Measurements from ENCODE around the gene DPP9. TPM values are rescaled to one million over a fixed set of nuclear protein-coding genes. Genes with fewer than 3 reads are reported as not detected.

The DPP9 gene
- total RNA-seq, 3 donors from 2014 or later, result 67.8 to 89.3 (median 74.0) TPM

GRCh38 chr19:4721196-4721595 is 2.4 kb downstream of the DPP9 start:
- H3K9me3 ChIP-seq, result no peaks in the 10 kb centered on the region
- intact Hi-C loops (cut with DNase I, micrococcal nuclease), result no loop called here
- peaks cover 5% of the 10 kb centered on the region for H3K36me3 ChIP-seq (ENCODE audit: low read depth)
- ATAC-seq (no peak), DNase-seq (no peak)
- no peak overlapping the region for H3K4me3 ChIP-seq
- peaks cover 13% of the 10 kb centered on the region for H3K4me1 ChIP-seq (ENCODE audit: low read depth)
- no peak for TF ChIP-seq CTCF (IDR thresholded peaks at IDR 0.05)

DNA sequence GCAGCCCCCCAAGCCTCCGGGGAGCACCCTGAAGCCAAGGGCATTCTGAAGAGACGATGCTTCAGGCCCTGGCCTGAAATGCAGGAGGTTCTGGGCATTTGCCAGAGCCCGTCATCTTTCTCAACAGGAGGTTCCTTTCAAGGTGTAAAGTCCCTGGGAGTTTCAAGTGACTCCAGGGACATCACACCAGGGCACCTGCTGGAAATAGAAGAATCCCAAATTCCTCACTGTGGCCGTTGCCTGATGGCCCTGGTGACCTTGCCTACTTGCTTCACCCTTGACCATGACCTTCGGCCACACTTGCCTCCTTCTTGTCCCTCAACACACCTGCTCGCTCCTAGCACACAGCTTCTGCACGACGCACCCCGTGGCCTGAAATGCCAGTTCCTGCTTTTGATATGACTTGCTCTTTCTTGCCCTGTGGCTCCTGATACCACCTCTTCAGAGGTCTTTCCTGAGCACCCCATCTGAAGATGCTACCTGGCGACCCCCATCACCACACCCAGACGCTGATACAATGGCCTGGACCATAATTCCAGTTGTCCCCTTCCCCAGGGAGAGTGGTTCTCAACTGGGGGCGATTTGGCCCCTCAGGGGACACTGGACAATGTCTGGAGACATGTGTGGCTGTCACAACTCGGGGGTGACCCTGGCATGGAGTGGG is 3.5 kb downstream of the DPP9 start:
- DNase-seq (no peak), ATAC-seq (no peak)
- intact Hi-C loops (cut with DNase I, micrococcal nuclease), result no loop called here
- peaks cover 5% of the 10 kb centered on the region for H3K36me3 ChIP-seq (ENCODE audit: low read depth)
- peaks cover 13% of the 10 kb centered on the region for H3K4me1 ChIP-seq (ENCODE audit: low read depth)
- TF ChIP-seq CTCF (IDR thresholded peaks at IDR 0.05), result no peak
- H3K4me3 ChIP-seq, result no peak overlapping the region
- H3K9me3 ChIP-seq, result no peaks in the 10 kb centered on the region

DNA sequence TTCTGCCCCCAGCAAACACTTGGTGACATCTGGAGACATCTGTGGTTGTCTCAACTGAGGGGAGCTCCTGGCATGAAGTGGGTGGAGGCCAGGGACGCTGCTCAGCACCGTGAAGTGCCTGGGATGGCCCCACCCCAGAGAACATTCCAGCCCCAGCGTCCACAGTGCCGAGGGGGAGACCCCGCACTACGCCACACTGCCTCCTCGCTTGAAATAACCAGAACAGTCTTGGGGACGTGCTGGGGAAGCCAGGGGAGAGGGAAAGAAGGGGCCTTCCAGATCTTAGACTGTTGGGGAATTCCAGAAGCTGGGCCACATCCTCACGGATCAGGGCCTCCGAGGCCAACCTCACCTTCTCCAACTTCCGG is 4.2 kb downstream of the DPP9 start:
- Histone ChIP-seq H3K36me3 (ENCODE audit: low read depth) (peaks cover 5% of the 10 kb centered on the region), H3K9me3 (no peaks in the 10 kb centered on the region), H3K4me1 (ENCODE audit: low read depth) (peaks cover 14% of the 10 kb centered on the region), H3K4me3 (no peak overlapping the region)
- no peak for ATAC-seq
- TF ChIP-seq CTCF (IDR thresholded peaks at IDR 0.05), result no peak
- intact Hi-C loops (cut with DNase I, micrococcal nuclease), result no loop called here
- DNase-seq, result no peak

DNA sequence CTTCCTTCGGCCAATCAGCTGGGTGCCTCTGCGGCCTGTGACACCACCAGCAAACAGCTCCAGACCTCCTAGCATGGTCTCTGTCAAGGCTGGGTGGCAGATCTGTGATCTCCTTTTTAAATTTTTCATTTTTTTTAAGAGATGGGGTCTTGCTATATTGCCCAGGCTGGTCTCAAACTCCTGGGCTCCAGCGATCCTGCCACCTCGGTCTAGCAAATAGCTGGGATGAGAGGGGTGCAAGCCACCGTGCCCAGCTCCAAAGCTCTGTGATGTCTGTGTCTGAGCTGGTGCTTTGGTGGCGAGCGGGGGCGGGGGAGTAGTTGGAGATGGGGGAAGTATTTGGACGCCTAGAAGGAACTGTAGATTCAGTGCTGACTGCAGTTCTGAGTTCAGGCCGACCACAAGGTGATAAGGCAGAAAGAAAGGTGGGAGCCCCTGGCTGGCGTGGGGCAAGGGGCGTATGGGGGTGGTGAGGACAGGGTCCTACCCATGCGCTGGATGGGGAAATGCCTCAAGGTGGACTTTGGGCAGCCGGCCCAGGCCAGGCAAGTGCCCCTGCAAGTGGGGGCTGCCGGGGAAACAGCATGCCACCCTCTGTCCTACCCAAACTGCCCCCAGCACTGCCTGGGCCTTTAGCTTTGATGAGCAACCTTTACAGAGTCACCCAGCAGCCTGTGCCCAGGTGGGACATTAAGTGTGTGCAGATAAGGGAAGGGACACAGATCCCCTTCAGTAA is 5.5 kb downstream of the DPP9 start:
- intact Hi-C loops (cut with DNase I, micrococcal nuclease), result no loop called here
- no peaks in the 10 kb centered on the region for H3K9me3 ChIP-seq
- TF ChIP-seq CTCF (IDR thresholded peaks at IDR 0.05), result no peak
- no peak for DNase-seq
- ATAC-seq, result no peak
- H3K4me1 ChIP-seq (ENCODE audit: low read depth), result peaks cover 24% of the 10 kb centered on the region
- peaks cover 11% of the 10 kb centered on the region for H3K36me3 ChIP-seq (ENCODE audit: low read depth)
- no peak overlapping the region for H3K4me3 ChIP-seq

DNA sequence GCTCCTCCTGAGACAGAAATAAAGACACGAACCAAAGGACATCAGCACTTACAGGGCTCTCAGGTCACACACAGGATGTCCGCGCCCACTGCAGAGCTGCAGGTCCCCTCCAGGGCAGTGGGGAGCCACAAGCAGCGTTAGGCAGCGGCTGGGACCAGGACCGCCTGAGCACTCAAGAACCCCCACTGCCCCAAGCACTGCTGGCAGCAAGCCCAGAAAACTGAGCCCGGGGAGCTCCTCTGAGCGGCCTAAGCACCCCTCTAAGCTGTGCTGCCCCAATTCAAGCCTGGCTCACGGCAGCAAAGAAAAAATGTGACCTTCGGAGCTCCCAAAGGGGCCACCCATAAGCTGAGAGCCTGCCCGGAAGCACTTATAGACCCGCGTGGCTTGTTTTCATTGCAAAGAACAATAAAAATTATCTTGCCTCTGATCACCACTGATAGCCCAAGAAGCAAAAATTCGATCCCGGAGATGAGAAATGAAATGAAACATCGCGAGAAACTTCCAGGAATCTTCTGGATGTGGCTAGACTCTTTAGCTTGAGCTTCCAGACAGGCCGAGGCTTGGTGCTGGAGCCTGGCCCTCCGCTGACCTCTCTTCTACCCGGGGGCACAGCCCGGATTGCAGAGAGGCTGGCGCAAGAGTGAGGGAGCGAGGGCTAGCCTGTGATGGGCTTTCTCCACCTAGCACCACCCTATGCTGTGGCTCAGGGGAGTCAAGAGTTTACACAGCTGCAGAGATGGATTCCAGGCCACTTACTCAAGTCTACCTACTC is 6.3 kb downstream of the DPP9 start:
- ATAC-seq (no peak), DNase-seq (no peak)
- no peak for TF ChIP-seq CTCF (IDR thresholded peaks at IDR 0.05)
- intact Hi-C loops (cut with DNase I, micrococcal nuclease), result no loop called here
- Histone ChIP-seq H3K4me3 (no peak overlapping the region), H3K36me3 (ENCODE audit: low read depth) (peaks cover 11% of the 10 kb centered on the region), H3K4me1 (ENCODE audit: low read depth) (peaks cover 26% of the 10 kb centered on the region), H3K9me3 (no peaks in the 10 kb centered on the region)
